GM12892 (cell line): ENCODE data around the gene UBE2U.

ENCODE experiments used
- POLR2A ChIP-seq: IDR thresholded peaks from 2 replicates; pipeline ENCODE4 v1.6.1; 2011; ENCODE audit warnings: low read depth, low read length, control low read depth
- TAF1 ChIP-seq: IDR thresholded peaks from 2 replicates; pipeline ENCODE4 v1.6.1; 2011; ENCODE audit warnings: low read depth, mild to moderate bottlenecking, control low read depth, low read length, borderline replicate concordance

GRCh38 chr1:64263335-64263734 lies 59.9 kb downstream of the UBE2U start:
- no peak for TF ChIP-seq TAF1
- TF ChIP-seq POLR2A, result no peak
